Bronchial epithelial cell (primary cell): ENCODE measurements around the gene TSPAN12. TPM values are rescaled to one million over a fixed set of nuclear protein-coding genes. Genes with fewer than 3 reads are reported as not detected.
A peak's percentile ranks its signal among the peaks of the same experiment; 100 is the strongest.

Source experiments
- DNase-seq: peaks from one replicate; pipeline ENCODE4 v3.0.0-alpha.2; 2010; ENCODE audit warnings: low read depth
- FAIRE-seq: peaks from 2 replicates; lab custom pipeline; 2011; peaks lifted over from hg19 to GRCh38; lab: Jason Lieb, UNC
- H3K27me3 ChIP-seq: 2 replicates; pipeline ENCODE4 v1.5.1; 2011; ENCODE audit warnings: low read length; ENCODE audit not compliant: control insufficient read depth, insufficient read depth
- H3K36me3 ChIP-seq: 2 replicates; pipeline ENCODE4 v1.5.1; 2011; ENCODE audit warnings: low read length; ENCODE audit not compliant: control insufficient read depth, insufficient read depth
- H3K4me3 ChIP-seq: 2 replicates; pipeline ENCODE4 v1.5.1; 2011; ENCODE audit warnings: mild to moderate bottlenecking, low read depth, low read length, control low read depth
- total RNA-seq: library from RNA; depleted of rRNA; stranded (reverse); fragments of >200 nt; gene quantifications from 2 replicates; pipeline ENCODE4 v1.2.1, GENCODE V29; 2014
- TF ChIP-seq, protein P1 (sequence below): IDR thresholded peaks from 2 replicates; pipeline ENCODE4 v1.5.1; 2011; ENCODE audit warnings: mild to moderate bottlenecking, moderate library complexity, low read length, control low read depth, inconsistent platforms; ENCODE audit not compliant: insufficient read depth, severe bottlenecking

The TSPAN12 gene
- total RNA-seq, 1 donor from 2014 or later, result 1.6 TPM

DNA sequence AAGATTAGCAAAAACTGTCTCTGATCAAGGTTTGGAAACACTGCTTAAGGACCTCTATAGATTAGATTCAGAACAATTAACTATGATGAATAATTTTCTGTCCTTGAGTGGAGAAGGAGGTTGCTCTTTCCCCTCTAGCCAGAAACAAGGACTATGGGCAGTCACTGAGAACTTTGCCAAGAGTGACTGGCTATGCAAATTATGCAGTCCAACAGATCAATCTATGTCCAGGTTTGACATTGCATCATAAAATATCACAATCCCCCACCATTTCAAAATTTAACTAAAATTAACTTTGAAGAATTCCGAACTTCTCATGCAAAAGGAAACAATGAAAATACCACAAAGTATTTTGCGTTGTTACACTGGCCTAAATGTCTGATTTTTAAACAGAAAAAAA lies 50.6 kb downstream of the TSPAN12 start:
- TF ChIP-seq, protein P1, sequence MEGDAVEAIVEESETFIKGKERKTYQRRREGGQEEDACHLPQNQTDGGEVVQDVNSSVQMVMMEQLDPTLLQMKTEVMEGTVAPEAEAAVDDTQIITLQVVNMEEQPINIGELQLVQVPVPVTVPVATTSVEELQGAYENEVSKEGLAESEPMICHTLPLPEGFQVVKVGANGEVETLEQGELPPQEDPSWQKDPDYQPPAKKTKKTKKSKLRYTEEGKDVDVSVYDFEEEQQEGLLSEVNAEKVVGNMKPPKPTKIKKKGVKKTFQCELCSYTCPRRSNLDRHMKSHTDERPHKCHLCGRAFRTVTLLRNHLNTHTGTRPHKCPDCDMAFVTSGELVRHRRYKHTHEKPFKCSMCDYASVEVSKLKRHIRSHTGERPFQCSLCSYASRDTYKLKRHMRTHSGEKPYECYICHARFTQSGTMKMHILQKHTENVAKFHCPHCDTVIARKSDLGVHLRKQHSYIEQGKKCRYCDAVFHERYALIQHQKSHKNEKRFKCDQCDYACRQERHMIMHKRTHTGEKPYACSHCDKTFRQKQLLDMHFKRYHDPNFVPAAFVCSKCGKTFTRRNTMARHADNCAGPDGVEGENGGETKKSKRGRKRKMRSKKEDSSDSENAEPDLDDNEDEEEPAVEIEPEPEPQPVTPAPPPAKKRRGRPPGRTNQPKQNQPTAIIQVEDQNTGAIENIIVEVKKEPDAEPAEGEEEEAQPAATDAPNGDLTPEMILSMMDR, result no peak
- no peaks in the 10 kb centered on the region for H3K27me3 ChIP-seq
- H3K4me3 ChIP-seq, result no peak overlapping the region
- FAIRE-seq (no peak), DNase-seq (no peak)
- no peaks in the 10 kb centered on the region for H3K36me3 ChIP-seq

DNA sequence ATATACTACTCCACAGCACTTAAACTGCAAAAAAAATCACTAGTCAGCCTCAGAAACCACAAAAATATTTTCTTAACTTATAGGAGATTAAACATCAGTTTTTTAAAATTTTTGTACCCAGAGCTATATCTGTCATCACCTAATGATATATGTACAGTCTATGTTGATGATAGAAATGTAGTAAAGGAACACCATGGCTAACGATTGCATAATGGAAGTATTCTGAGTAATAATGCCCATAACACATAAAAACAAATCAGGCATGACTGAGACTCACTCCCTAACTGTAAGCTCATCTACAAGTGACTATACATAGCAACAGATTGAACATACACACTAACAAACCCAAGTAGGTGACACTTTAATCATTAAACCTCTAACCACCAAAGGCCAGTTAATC lies 51.3 kb downstream of the TSPAN12 start:
- H3K36me3 ChIP-seq, result no peaks in the 10 kb centered on the region
- H3K27me3 ChIP-seq, result no peaks in the 10 kb centered on the region
- no peak overlapping the region for H3K4me3 ChIP-seq
- peak; percentile 48 for DNase-seq
- TF ChIP-seq, protein P1, result no peak
- no peak for FAIRE-seq

DNA sequence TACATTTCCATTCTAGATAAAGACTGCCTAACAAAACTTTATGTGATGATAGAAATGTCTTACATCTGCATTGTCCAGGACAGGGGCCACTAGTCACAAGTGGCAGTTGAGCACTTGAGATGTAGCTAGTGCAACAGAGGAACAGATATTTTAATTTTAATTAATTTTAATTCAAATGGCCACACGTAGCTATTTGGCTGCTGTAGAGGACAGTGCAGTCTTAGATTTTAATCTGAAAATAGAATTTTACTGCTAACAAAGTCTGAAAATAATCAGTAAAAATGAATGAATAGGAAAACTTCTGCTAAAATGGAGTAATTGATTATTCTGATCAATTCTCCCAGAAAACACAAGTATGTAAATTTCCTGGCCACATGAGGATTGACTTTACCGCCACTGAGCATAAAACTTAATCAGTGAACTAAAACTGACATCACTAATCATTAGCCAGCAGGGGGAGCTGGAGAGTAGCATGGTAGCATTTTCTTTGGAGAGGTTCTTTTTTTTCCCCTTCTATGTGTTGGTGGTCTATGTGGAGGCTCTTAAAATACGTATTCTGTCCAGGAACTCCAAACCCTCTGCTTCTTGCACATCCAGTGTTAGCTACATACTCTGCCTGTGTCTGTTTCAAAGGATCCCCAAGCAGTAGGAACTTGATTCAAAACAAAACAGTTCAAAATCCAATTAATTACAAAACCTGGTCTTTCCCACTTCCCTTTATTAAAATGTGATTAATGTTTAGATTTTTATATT lies 52.1 kb downstream of the TSPAN12 start:
- no peaks in the 10 kb centered on the region for H3K36me3 ChIP-seq
- H3K4me3 ChIP-seq, result no peak overlapping the region
- DNase-seq (peak; percentile 41), FAIRE-seq (no peak)
- no peaks in the 10 kb centered on the region for H3K27me3 ChIP-seq
- TF ChIP-seq, protein P1, result peak; percentile 77

DNA sequence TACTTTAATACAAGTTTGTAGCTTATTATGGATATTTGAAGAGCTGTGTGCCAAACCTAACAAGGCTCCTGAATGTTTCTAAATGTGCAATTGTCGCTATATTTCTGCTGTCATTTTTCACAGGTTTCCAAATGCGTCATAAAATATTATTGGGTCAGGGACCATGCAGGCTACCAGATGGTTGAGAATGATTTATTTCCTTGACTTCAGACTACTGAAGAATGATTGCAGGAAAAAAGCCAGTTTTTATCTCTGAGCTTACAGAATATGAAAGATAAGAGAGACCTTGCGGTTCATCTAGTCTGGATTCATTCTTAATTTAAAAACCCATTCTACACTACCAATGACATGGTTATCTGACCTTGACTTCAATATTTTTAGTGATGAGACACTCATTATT lies 55.2 kb downstream of the TSPAN12 start:
- DNase-seq, result no peak
- FAIRE-seq, result no peak
- TF ChIP-seq, protein P1, result no peak
- no peaks in the 10 kb centered on the region for H3K27me3 ChIP-seq
- no peak overlapping the region for H3K4me3 ChIP-seq
- no peaks in the 10 kb centered on the region for H3K36me3 ChIP-seq

DNA sequence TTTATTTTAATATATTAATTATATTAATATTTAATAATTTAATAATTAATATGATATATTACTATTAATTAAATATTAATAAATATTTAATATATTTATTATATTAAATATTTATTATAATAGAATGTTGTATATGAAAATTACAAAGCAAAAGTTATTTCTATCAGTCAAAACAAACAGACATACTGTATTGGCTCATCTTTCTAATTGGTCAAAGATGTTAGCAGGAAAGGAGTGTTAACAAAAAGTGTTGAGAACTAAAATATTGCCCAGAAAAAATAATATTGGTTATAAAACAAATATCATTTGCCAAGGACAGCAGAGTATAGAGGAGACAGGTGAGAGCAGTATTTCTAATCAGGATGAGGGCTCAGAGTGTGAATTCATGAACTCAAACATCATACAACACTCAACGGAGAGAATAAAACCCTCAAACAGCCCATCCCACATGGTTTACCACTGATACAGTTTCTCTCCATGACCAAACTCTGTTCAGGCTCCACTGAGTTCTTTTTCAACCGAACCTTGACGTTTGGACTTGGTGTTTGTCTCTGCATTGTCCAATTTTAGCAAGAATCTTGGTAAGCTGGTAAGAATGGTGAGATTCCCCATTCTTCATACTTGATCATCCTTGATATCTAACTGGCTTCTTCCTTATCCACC lies 58.0 kb downstream of the TSPAN12 start:
- TF ChIP-seq, protein P1, result no peak
- Histone ChIP-seq H3K36me3 (no peaks in the 10 kb centered on the region), H3K4me3 (no peak overlapping the region), H3K27me3 (no peaks in the 10 kb centered on the region)
- no peak for FAIRE-seq
- DNase-seq, result no peak
